Measurements from ENCODE around the gene MRPS24. TPM values are rescaled to one million over a fixed set of nuclear protein-coding genes. Genes with fewer than 3 reads are reported as not detected.

The MRPS24 gene
- total RNA-seq, 1 experiment from 2014 or later = 116 TPM

DNA sequence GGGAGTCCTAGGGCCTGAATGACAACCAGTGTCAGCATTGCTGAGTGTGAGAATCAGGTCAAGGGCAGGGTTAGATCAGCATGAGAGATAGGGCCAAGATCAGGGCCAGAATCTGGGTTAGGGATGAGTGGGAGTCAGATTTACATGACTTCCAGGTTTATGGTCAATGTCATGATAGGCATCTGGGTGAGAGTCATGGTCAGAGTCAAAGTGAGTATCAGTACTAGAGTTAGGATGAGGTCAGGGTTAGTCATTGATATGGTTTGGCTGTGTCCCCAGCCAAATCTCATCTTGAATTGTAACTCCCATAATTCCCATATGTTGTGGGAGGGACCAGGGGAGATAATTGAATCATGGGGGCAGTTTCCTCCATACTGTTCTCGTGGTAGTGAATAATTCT lies 12.3 kb downstream of the MRPS24 start:
- no CpG with 5 or more reads among the region's 1 CpG for WGBS (ENCODE audit: extremely low coverage, insufficient read length, low lambda C conversion rate)
- no peak overlapping the region for H3K4me3 Mint-ChIP-seq

More for the DNA sequence above, 12.3 kb downstream of the MRPS24 start:
- H2AK5ac ChIP-seq (ENCODE audit: insufficient read length, low read length) = no peak overlapping the region
- H4K5ac ChIP-seq (ENCODE audit: insufficient read length, low read depth, low read length) = no peak overlapping the region
- no peak overlapping the region for H2BK15ac ChIP-seq (ENCODE audit: low read depth, low read length)
- H3T11ph ChIP-seq (ENCODE audit: low read length) = no peak overlapping the region
- H3K9ac ChIP-seq (ENCODE audit: extremely low read depth, insufficient read length, low read length) = no peak overlapping the region
- H3K4me1 ChIP-seq (ENCODE audit: insufficient read depth, low read length) = no peaks in the 10 kb centered on the region
- no peak overlapping the region for H3K27ac ChIP-seq (ENCODE audit: insufficient read length, low read depth, low read length)
- H3K27me3 Mint-ChIP-seq (ENCODE audit: low read depth) = no peaks in the 10 kb centered on the region
- TF ChIP-seq, protein P1, sequence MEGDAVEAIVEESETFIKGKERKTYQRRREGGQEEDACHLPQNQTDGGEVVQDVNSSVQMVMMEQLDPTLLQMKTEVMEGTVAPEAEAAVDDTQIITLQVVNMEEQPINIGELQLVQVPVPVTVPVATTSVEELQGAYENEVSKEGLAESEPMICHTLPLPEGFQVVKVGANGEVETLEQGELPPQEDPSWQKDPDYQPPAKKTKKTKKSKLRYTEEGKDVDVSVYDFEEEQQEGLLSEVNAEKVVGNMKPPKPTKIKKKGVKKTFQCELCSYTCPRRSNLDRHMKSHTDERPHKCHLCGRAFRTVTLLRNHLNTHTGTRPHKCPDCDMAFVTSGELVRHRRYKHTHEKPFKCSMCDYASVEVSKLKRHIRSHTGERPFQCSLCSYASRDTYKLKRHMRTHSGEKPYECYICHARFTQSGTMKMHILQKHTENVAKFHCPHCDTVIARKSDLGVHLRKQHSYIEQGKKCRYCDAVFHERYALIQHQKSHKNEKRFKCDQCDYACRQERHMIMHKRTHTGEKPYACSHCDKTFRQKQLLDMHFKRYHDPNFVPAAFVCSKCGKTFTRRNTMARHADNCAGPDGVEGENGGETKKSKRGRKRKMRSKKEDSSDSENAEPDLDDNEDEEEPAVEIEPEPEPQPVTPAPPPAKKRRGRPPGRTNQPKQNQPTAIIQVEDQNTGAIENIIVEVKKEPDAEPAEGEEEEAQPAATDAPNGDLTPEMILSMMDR (conservative IDR thresholded peaks at IDR 0.05) = no peak
- no peak overlapping the region for H3K27ac Mint-ChIP-seq
- no peak overlapping the region for H2AFZ ChIP-seq (ENCODE audit: low read length)
- H3K9me3 ChIP-seq (ENCODE audit: control insufficient read depth, low read depth, low read length) = no peaks in the 10 kb centered on the region
- H3K4me2 ChIP-seq (ENCODE audit: insufficient read depth, insufficient read length, low read length) = no peak overlapping the region
- H2BK12ac ChIP-seq (ENCODE audit: insufficient read length, low read depth, low read length) = no peak overlapping the region
- no peaks in the 10 kb centered on the region for H4K20me1 ChIP-seq (ENCODE audit: control insufficient read depth, insufficient read depth, insufficient read length)
- H2BK5ac ChIP-seq (ENCODE audit: insufficient read length, low read length) = no peak overlapping the region
- H3K56ac ChIP-seq (ENCODE audit: insufficient read length, low read depth, low read length) = no peak overlapping the region
- no peak overlapping the region for H3K18ac ChIP-seq (ENCODE audit: insufficient read length, low read depth, low read length)
- peaks cover 0 to 5% of the 10 kb centered on the region in 2 experiments; a peak in 2 of 5 replicates for H3K9me3 Mint-ChIP-seq
- H3K14ac ChIP-seq (ENCODE audit: insufficient read depth, low read length) = no peak overlapping the region
- no peaks in the 10 kb centered on the region for H3K23me2 ChIP-seq (ENCODE audit: insufficient read length, low read depth, low read length, poor library complexity, severe bottlenecking)
- H4K8ac ChIP-seq (replicated peaks; ENCODE audit: insufficient read length, low read depth, low read length) = no peak overlapping the region
- H3K36me3 Mint-ChIP-seq (ENCODE audit: insufficient read depth in 1 of 3, low read depth in 3 of 3) = peaks cover 0 to 5% (median 4%) of the 10 kb centered on the region in 3 experiments; a peak in 5 of 7 replicates
- H3K27me3 ChIP-seq (ENCODE audit: insufficient read depth, low read length) = no peaks in the 10 kb centered on the region
- H3K4me1 Mint-ChIP-seq = no peaks in the 10 kb centered on the region
- no peak overlapping the region for H2BK120ac ChIP-seq (ENCODE audit: low read depth, low read length, poor library complexity, severe bottlenecking)
- no peak overlapping the region for H4K91ac ChIP-seq (ENCODE audit: insufficient read length, low read depth, low read length)
- no peak for DNase-seq
- no peak overlapping the region for H2BK20ac ChIP-seq (ENCODE audit: low read depth, low read length, poor library complexity, severe bottlenecking)
- H3K79me1 ChIP-seq (ENCODE audit: insufficient read depth, low read depth, low read length, poor library complexity, severe bottlenecking) = no peaks in the 10 kb centered on the region
- no peak overlapping the region for H3K4ac ChIP-seq (ENCODE audit: low read depth, low read length)
- no peaks in the 10 kb centered on the region for H3K79me2 ChIP-seq (ENCODE audit: insufficient read depth, low read length)
- H3K23ac ChIP-seq (ENCODE audit: insufficient read length, low read depth, low read length) = no peak overlapping the region
